HL-60/S4 treated with phorbol 12-myristate 13-acetate at 8.2 ng/mL for 4 days and 3 days (cell line): Measurements from ENCODE around the gene MZF1.
"Not testable (repeated sequence)": the region's sequence is repeated elsewhere in the genome, so short reads cannot be mapped to it uniquely, and the experiment has no call there.

Source experiments
- in situ Hi-C: fragments of 300-500 bp; cut with MboI; formaldehyde crosslinking; loops from 2 replicates; pipeline ENCODE4 v1.15.0; 2022; ENCODE audit warnings: low sequenced_read_pairs

The MZF1 gene

DNA sequence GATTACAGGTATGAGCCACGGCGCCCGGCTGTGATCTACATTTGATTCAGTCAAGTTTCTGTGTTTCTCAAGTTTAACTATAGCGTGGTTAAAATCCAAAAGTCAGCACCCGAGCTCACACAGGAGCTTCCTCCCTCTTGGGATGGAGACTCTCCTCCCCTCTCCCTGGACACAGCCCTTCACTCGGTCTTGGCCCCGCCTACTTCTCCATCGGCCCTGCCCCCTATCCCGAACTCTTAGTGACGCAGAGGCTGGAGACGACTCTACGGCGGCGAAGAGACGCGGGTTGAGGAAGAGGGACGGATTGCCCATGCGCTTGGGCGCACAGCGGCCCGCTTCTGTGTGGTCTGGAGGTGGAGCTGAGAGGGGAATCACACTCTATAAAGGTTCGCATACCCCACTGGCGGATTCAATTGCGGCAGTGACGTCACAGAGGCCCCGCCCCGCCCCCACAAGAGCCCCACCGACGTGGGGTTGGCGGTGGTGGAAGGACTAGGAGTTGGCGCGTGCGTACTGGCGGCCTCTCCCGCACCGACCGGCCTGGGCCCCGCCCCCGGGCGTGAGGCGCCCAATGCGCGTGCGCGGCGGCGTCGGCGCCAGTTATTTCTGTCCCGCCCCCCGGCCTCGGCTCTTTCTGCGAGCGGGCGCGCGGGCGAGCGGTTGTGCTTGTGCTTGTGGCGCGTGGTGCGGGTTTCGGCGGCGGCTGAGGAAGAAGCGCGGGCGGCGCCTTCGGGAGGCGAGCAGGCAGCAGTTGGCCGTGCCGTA, 29.1 kb downstream of the MZF1 start, which contains the start of gene TRIM28:
TSS of gene TRIM28 (plus strand) at position 239 of the 765 bp plus-strand sequence. CDS start 694 bp downstream, outside the sequence.
- in situ Hi-C loops, result no loop called here

DNA sequence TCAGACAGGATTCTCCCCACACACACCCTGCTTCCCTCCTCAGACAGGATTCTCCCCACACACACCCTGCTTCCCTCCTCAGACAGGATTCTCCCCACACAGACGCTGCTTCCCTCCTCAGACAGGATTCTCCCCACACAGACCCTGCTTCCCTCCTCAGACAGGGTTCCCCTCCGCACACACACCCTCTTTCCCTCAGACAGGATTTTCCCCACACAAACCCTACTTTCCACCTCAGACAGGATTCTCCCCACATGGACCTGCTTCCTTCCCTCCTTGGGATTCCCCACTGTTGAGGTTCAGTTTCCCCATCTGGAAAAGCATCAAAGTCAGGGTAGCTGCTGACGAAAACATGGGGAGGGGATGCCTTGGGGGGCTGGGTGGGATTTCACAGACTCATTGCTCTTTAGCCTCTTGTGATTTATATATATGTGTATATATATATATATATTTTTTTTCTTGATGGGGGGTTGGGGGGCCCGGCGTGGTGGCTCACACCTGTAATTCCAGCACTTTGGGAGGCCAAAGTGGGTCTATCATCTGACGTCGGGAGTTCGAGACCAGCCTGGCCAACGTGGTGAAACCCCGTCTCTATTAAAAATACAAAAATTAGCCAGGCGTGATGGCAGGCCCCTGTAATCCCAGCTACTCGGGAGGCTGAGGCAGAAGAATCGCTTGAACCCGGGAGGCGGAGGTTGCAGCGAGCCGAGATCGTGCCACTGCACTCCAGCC, 30.3 kb downstream of the MZF1 start:
- in situ Hi-C loops, result not testable (repeated sequence)

DNA sequence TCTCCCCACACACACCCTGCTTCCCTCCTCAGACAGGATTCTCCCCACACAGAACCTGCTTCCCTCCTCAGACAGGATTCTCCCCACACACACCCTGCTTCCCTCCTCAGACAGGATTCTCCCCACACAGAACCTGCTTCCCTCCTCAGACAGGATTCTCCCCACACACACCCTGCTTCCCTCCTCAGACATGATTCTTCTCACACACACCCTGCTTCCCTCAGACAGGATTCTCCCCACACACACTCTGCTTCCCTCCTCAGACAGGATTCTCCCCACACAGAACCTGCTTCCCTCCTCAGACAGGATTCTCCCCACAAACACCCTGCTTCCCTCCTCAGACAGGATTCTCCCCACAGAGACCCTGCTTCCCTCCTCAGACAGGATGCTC, 34.0 kb downstream of the MZF1 start:
- in situ Hi-C loops, result not testable (repeated sequence)

DNA sequence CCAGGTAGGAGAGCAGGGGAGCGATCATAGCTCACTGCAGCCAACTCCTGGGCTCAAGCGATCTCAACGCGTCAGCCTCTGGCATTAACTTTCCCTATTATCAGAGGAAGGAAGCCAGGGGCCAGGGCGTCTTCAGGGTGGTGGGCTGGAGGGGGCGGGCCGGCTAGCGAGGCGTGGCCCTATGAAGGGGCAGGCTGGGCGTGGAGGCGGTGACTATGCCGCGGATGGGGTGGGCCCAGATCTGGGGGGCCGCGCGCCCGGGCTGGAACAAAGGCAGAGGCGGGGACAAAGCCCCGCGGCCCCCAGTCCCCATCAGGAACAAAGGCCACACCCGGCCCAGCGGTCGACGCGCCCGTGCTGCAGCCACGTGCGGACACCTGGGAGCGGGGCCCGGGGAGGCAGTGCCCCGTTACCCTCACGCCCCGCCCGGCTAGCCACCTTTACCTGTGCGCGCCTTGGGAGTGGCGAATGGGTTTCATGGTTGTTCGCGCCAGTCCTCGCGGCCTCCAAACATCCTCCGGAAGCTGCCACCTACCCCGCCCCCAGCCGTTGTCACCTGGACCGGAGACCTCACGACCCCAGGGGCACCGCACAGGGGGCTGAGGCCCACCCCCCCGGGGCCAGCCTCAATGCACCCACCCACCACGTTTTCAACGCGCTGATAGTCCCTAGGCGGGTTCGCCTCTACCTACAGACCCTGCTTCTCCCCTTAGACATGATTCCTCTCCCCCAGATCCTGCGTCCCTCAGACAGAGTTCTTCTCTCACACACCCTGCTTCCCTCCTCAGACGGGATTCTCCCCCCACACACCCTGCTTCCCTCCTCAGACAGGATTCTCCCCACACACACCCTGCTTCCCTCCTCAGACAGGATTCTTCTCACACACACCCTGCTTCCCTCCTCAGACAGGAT, 34.6 kb downstream of the MZF1 start:
- in situ Hi-C loops, result no loop called here

DNA sequence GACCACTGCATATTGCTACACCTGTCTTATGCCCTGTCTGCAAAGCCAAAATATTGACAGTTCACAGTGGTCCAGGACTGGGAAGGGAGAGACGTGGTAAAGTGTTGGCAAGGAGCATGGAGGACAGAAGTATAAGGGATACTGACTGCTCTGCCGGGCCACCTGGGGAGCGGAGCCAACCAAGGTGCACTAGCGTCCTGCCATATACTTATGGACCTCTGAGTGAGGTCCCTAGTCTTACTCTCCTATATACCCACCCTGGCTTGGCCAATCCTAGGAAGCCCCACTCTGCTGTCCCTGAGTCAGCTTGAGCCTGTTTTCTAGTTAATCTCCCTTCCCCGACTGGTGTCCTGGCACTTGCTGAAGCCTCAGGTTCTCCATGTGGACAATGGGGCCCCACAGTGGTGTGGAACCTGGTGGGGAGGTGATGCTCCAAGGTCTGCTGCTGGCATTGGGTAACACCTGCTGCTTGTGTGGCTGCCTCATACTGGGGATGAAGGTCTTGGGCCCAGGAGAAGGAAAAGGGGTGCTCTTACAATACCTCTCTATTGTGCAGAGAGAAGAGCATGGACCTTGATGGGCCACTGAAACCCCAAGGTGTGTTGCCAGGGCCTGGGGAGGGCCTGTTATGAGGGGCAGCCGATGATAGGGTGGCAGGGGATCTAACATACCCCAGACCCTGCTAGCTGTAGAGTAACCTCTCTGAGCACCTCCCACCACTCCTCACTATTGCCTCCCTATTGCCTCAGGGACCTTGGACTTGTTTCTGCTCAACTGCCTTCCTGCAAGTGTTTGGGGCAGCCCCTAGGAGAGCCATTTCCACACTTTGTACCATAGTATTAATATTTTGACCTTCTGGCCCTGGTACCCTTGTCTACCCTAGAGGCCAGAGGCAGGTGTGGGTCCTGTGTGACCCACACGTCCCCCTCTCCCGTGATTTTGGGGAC, 36.0 kb downstream of the MZF1 start:
- in situ Hi-C loops, result no loop called here

DNA sequence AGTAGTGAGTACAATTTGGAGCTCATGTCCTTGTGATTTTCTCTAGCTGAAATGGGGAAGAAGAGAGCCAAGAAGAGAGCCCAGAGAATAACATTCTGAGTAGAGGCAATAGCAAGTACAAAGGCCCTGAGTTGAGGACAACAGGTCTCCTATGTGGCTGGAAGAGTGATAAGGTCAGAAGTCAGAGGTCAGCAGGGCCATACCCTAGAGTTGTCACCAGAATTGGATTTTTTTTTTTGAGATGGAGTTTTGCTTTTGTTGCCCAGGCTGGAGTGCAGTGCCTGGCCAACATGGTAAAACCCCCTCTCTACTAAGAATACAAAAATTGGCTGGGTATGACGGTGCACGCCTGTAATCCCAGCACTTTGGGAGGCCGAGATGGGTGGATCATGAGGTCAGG, 37.3 kb downstream of the MZF1 start:
- in situ Hi-C loops, result no loop called here

DNA sequence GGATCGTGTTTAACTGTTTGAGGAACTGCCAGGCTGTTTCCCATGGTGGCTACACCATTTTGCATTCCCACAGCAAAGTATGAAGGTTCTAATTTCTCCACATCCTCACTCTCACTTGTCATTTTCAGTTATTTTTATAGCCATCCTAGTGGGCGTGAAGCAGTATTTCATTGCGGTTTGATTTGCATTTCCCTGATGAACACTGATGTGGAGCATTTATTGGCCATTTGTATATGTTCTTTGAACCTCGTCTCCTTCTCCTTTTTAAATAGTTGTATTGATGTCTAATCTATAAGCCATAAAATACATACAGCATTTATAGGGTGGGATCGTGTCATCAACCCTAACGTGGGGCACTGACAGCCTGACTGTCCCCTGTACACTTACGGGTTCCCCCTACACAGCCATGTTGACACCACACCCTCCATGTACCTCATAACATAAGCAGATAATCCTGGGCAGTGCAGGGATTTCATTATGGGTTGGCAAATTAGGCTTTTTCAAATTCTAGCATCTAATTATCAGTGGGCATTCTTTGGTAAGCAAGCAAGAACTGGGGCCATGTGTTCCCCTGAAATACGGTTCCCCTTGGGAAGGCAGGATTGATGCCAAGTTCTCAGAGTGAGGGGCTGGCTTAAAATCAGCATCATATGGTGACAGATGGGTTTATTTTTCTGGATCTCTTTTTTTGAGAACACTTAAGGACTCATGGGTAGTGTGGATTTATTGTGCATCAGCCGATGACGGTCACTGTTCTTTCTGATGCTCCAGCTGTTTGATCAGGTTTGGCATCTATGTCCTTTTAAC, 41.9 kb downstream of the MZF1 start:
- in situ Hi-C loops, result no loop called here

DNA sequence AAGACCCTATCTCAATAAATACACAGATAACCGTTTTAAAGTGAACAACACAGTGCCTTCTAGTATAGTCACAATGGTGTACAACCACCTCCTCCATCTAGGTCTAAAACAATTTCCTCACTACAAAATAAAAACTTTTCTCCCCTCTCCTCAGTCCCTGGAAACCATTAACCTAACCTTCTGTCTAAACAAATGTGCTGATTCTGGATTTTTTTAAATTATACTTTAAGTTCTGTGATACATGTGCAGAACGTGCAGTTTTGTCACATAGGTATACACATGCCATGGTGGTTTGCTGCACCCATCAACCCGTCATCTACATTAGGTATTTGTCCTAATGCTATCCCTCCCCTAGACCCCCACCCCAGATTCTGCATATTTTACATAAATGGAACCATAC, 43.7 kb downstream of the MZF1 start:
- in situ Hi-C loops, result no loop called here

DNA sequence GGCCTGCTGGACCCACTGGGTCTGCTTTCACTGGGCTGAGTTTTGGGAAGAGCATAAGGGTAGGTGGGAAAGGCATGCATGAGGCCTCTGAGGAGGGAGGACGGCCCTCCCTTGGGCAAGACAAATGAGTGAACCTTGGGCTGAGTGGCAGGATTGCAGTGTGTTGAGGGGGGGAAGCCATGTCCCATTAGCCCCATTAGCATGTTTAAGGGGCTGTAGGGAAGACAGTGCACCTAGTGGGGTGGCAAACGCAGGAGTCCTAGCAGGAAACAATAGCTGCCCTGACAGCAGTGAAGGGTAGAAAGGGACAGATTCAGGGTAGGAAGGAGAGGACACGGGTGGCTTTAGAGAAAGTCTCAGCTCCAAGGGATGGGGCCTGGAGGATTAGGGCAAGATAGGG, 50.4 kb downstream of the MZF1 start:
- in situ Hi-C loops, result no loop called here

DNA sequence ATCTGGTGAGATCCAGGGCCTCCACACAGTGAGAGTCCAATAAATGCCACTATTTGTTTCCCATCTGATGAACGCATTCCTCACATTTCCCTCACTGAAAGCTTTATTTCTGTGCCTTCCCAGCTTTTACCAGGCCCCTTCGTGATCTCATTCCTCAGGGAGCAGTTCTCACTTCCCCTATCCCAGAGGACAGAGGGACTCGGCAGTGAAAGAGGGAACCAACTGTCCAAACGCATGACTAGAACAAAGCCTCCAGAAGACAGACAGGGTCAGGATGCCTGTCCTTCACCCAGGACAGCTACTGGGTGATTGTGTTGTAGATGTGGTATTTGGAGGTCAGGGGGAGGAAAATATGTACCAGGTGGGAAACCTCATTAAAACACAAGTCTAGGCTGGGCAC, 51.5 kb downstream of the MZF1 start:
- in situ Hi-C loops, result no loop called here

DNA sequence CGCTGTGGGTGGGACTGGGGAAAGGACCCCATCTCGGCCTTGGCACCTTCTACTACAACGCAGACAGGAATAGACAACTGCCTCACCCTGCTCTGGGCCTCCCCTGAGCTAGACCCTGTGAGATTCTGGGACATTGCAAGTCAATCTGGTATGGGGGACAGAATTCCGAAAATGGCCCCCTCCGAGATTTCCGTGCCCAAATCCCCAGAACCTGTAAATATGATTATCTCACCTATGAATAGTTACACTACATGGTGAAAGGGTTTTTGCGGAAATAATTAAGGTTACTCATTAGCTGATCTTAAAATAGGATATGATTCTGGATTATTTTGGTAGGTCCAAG, 52.9 kb downstream of the MZF1 start:
- in situ Hi-C loops, result no loop called here

DNA sequence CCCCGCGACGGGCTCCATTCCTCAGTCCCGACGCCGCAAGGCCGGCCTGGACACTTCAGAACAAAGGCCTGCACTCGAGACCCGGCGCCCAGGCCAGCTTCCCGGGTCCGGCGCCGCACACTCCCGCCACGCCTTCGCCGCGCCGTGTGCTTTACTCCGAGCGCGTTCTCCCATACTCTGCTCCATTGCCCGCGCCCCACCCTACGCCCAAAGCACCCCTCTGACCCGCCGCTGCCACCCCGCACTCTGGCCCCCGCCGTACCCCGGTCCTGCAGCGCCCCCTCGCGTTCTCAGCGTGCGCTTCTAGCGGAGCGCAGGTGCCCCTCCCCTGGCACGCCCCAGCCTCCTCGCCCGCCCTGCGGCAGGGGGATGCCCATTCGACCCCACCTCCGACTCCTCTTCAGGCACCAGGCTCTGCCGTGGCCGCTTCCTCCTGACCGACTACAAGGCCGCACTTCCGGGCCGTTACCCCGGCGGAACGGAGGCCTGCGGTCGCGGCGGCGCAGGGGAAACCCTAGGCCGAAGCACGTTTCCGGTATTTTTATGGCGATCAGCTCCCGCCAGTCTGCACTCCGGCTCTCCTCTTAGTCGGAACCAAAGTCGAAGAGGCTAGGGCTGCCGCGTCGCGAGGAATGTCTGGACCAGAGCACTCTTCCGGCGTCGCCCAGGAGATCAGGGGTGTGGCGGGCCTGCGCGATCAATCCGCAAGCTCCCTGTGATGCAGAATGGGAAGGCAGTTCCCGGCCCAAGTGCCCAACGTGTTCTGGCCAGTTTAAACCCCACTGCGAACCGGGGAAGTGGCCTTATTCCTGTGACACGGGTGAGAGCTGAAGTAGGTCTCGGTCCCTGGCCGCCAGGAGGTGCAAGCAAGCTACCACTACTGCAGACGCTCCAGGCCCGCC, 53.5 kb downstream of the MZF1 start, which contains the start of gene ZBTB45:
TSS of gene ZBTB45 (minus strand) at position 456 of the 902 bp plus-strand sequence. CDS start 2,137 bp downstream, outside the sequence.
- in situ Hi-C loops, result no loop called here

DNA sequence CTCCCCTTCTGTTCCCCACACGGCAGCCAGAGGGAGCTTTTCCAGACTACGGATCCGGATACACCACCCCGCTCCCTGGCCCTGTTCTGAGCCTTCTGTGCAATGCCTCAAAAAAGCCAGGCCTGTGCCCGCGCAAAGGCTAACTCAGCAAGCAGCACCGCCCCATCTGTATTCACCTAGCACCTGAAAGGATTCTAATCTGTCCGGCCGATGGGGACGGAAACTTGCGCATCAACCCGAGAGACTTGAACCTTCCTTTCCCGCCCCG, 54.1 kb downstream of the MZF1 start:
- in situ Hi-C loops, result no loop called here

DNA sequence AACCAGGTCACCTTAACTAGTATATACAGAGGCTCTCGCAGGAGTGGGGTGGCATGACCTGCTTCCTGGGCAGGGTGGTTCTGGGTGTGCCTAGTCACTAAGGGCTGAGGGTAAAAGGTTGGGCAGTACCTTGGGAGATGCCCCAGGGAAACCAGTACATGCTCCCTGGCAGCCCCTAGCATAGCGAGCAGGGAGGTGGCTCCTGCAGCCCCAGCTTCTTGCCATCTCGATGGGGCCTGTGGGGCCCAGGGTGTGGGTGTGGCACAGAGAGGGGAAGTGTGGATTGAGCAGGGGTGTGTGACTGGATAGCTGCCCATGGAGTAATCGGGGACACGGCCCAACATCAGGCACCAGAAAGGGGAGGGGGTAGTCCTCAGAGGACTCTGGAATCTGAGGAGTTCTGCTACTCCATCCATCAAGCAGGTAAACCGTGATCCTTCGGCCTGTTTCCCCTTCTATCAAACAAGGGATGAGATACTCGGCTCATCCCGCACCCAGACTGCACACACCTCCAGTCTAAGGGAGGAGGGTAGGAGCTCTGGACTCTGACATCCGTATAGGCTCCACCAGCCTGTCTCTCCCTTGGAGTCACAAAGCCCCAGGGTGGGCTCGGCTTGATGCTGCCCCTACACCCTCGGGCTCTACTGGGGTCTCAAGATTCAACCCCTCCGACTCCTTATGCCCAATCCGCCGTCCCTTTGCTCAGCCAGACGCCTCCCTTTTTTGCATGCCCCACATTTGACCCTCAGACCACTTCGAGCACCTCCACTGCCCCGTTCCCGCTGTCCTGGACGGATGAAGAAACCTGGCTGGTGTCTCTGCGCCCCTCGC, 54.7 kb downstream of the MZF1 start:
- in situ Hi-C loops, result no loop called here

DNA sequence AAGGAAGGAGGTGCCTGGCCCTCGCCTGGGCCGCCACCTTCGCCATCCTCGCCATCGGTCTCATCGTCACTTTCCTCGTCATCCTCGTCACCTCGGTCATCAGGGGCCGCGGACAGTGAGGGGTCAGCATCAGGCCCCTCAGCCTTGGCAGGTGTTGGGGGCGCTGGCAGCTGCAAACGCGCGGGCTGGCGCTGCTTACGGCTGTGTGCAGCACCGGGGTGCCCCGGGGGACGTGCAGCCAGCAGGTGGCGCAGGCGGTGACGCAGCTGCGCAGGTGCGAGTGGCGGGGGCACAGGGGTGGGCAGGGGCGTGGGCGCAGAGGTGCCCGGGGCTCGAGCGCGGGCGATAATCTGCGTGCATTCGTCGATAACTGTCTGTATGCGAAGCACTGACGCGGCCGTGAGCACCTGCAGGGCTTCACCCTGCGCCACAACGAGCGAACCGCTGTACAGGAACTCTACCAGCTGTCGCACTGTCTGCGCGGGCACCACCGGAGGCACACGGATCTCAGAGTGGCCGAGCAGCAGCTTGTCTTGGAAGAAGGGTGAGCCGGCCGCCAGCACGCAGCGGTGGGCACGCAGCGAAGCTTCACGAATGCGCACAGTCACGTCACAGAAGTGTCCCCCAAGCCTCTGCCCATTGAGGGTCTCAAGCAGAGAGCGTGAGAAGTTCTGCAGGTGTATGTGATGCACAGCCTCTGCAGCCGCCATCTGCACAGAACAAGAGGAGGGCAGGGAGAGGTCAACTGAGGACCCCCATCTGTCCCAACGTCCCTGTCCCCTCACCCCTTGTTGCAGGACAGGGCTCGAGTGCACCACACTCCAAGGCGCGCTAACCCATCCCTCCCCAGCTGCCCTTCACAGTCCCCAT, 55.9 kb downstream of the MZF1 start:
- in situ Hi-C loops, result no loop called here

DNA sequence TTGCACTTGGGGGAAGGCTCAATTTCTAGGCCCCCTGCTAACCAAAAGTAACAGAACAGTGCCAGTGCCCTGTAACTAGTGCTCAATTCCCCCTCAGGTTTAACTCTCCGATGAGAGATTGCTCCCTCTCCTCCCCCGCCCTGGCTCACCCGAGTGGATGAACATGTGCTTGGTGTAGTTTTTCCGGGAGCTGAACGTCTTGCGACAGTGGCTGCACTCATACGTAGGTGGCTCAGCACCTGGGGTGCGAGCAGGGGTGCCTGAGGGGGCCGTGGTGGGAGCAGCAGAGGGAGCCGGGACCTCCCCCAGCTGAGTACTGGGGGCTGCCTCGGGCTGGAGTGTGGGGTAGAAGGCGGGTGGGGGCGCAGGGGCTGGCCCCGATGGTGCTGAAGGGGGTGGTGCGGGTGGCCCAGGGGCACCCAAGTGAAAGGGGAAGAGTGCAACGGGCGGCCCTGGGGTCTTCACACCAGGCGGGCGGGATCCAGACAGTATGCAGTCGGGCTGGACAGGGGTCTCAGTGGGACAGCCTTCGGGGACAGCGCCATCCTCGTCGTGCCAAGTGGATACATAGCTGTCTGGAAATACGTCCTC, 56.8 kb downstream of the MZF1 start:
- in situ Hi-C loops, result no loop called here
